ENCODE data around the gene ABCB1.

- TF ChIP-seq POLR2A (IDR thresholded peaks at IDR 0.05; ENCODE audit: low read length) = no peak
- no peak for TF ChIP-seq GATA1 (IDR thresholded peaks at IDR 0.05; ENCODE audit: low read depth, low read length)
These were observed 24.4 kb upstream of the ABCB1 start for GRCh38 chr7:87625101-87625500.

Data from erythroblast (primary cell).